ENCODE results near the gene VWCE.
A peak's percentile ranks its signal among the peaks of the same experiment; 100 is the strongest.

VWCE gene

DNA sequence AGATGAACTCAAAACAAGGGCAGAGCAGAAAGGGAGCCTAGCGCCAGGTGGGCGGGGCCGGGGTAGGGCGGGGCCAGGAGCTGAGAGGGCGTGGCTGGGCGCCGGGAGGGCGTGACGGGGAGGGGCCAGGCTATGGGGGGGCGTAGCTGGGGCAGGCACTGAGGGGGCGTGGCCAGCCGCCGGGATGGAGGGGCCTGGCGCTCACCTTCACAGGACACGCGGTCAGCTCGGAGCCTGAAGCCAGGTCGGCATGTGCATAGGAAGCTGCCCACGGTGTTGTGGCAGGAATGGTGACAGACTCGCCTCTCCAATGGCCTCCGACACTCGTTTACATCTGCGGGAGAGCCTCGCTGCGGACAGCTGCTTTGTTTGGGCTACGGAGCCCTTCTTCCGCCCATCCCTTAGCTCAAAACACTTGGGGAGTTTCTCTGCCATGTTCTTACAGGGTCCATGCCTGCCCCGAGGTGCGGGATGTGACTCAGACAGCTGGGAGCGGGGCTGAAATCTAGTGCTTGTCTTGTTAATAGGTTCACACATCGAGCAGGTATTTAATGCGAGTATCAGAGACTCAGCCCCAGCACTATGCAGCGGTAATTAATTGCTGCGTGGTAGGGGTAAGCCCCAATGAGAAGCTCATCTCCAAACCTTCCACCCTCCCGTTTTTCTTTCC is 13.4 kb downstream of the VWCE start:
- DNase-seq: no peak

DNA sequence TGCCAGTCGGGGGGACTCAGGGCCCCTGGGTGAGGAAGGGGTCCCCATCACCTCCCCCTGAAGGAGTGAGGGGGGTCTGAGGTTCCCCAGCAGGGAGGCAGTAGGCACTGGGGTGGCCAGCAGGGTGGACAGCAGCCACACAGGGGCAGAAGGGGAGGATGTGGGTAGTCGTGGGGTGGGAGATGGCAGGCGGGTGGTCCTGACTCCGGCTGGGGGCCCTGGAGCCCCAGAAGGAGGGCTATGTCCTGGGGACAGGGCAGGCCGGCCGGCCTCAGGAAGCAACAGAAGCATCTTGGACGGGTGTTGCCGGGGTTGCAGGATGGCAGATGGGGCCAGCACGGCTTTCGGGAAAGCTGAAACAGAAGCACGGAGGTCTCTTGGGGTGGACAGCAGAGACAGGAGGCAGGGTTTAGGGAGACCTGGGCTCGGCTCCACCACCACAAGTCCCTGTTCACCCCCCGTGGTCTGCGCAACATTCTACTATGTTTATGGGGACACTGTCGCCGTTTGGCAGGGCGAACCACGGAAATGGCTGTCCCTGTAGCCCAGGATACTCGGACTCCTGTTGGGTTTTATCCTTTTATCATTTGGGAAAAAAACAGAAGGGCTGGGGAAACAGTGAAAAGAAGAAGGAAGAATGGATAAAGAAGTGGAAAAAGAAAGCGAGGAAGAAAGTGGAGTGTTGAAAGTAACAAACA is 14.1 kb downstream of the VWCE start:
- DNase-seq: no peak

DNA sequence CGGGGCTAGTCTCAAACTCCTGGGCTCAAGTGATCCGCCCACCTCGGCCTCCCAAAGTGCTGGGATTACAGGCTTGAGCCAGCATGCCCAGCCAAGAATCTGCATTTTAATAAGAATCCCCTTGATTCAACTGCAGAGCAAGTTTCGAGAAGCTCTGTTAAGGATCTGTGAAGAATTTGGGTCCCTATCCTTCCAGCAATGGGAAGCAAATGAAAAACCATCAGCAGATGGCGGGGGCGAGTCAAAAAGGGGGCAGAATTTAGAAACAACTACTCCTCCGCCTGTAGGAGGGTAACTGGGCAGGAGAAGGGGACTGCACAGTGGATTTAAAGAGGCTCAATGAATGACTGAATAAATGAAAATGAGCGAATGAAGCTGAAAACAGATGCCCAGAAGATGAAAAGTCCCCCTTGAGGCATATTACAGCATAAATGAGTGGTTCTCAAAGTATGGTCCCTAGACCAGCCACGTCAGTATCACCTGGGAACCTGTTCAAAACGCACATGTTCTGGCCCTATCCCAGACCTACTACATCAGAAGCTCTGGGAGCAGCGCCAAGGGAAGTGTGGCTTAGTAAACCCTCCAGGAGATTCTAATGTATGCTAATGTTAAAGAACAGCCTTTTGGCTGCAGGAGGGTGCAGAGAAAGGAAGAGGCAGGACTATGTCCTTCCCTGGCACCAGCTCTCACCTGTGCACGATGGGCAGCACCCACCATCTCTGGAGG is 15.0 kb downstream of the VWCE start:
- DNase-seq: no peak

GRCh38 chr11:61278001-61278470 is 17.1 kb downstream of the VWCE start:
- DNase-seq: peak in 1 of 2 donors; percentile 42

DNA sequence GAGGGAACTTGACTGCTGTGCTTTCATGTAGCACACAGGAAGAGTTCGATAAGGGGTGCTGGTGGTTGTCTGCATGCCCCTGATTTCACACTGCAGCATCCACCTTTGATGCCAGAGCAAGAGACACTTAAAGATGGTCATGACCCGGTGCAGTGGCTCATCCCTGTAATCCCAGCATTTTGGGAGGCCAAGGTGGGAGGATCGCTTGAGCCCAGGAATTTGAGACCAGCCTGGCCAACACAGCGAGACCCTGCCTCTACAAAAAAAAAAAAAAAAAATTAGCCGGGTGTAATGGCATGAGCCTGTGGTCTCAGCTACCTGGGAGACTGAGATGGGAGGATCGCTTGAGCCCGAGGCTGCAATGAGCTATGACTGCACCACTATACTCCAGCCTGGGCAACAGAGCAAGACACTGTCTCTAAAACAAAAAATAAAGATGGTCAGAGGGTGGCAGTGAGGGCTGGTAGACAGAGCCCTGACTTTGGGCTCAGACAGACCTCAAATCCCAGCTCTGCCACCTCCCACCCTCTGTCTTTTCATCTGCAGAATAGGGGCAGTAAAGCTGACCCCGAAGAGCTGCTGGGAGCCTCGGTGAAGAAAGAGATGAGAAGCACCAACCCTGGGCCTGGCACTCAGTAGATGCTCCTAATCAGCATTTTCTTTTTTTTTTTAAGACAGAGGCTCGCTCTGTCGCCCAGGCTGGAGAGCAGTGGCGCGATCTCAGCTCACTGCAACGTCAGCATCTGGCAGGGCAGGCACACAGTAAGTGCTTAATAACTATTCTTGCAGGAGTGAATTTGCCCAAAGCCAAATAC is 17.7 kb downstream of the VWCE start:
- DNase-seq: no peak

GRCh38 chr11:61275191-61275590 is 19.9 kb downstream of the VWCE start:
- no peak for DNase-seq

DNA sequence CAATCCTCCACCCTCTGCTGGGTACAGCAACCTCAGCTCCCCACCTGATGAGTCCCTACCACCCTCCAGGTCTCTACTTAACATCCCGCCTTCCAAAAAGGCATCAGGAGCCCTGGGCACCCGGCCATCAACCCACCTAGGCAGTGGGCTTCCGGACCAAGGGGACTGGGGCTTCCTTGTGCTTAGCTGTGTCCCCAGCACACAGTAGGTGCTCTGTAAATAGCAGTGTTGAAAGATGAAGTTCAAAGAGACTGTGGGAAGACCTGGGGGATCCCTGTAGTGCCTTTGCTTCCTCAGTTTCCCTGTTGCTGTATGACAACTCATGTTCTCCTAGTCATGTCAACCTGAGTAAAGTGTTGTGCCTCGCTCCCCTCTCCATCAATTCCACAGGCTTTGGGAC is 21.0 kb downstream of the VWCE start:
- DNase-seq: no peak

GRCh38 chr11:61273178-61274078 is 21.7 kb downstream of the VWCE start:
- peak; percentile 25 to 38 for DNase-seq

DNA sequence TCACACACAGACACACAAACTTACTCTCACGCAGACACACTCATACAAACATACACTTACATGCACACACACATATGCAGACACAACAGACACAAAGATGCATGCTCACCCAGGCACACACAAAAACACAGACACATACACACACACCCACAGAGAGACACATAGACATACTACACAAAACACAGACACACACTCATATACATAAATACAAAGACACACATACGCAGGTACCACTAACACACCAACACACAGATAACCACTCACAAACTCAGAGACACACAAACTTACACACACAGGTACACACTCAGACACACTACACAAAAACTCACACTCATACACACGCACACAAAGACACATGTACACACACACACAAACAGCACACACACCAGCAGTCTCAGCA is 22.4 kb downstream of the VWCE start:
- no peak for DNase-seq

GRCh38 chr11:61270354-61271076 is 24.6 kb downstream of the VWCE start:
- no peak for DNase-seq

- no peak for DNase-seq
Observed at GRCh38 chr11:61268588-61269250, 26.4 kb downstream of the VWCE start.

DNA sequence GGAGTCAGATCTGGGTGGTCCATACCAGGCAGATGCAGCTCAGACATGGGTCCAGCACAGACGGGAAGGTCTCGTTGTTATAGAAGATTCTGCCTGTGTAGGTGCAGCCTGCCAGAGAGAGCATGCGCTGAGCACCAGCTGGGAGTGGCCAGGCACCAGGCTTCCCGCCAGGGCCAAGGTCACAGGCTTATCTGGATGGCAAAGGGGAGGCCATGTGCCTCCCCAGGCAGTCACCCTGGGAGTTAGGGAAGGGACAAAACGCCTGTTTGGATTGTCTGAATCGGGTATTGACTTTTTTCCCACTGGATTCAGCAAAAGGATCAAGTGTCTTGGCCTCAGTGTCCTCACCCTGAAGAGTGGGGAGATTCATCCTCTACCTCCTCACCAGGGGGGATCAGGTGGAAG is 27.7 kb downstream of the VWCE start:
- DNase-seq: no peak

- no peak for DNase-seq
Observed at GRCh38 chr11:61266602-61267001, 28.5 kb downstream of the VWCE start.

DNA sequence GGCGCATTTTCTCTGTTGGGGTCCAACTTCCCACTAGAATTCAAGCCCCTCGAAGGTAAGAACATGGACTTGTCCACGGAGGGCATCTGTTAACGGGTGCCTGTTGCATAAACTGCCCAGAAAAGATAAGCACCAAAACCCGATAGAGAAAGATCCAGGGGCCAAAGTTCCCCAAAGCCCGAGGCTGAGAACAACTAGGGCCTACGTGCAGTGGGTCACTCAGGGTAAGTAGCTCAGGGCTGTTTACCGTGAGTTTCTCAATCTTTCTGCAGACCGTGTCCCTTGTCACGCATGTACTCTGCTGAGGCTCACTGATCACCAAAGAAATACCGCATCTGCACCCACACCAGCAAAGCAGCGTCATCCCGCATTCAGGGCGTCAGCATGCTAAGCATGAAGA is 29.8 kb downstream of the VWCE start:
- DNase-seq: no peak

DNA sequence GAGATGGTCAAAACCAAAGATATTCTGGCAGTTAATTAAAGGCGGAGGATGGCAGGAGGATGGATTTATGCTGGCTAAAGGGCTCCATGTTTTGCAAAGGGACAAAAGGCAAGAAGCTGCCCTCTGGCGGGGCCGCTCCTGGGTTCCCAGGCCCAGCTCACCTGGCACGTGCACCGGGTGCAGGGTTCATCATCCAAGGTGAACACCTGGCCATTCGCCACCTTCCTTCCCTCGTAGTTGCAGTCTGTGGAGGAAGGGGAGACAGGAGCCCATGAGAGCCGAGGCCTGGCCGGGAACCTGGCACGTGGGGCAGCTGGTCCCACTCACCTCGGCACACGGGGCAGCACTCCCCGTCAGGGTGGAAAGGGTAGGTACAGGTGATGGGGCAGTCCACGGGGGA is 30.3 kb downstream of the VWCE start:
- no peak for DNase-seq

DNA sequence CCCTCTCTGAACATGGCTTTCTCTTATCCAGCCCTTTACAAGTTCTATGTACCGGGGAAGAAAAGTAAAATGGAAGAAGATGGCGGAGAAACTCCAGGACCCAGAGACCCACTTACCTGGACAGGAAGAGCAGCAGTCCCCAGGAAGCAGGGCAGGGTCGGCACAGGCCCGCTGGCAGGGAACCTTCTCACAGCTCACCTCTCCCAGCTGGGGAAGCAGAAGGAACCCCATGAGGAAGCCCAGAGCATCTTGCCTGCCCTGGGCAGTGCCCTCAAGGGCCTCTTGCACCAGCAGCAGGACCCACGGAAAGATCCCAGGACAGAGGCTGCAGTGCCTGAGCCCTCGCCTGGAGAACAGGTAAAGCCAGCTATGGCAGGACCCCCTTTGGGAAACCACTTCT is 30.7 kb downstream of the VWCE start:
- DNase-seq: no peak

DNA sequence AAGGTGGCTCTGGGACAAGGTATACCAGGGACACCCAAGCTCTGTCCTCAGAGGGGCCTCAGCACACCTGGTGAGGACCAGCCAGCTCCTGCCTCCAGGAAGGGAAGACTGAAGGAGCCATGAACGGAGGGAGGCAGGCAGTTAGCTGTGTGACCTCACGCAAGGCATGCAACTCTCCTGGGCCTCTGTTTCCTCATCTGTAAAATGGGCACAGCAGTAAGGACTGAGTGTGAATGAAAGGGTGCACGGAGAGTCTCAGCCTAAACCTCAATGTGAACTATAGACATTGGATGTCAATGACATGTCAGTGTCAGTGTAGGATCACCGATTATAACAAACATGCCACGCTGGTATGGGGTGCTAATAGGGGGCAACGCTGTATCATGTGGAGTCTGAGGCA is 35.8 kb downstream of the VWCE start:
- DNase-seq: no peak

- DNase-seq: no peak
Observed at GRCh38 chr11:61258546-61258945, 36.6 kb downstream of the VWCE start.

DNA sequence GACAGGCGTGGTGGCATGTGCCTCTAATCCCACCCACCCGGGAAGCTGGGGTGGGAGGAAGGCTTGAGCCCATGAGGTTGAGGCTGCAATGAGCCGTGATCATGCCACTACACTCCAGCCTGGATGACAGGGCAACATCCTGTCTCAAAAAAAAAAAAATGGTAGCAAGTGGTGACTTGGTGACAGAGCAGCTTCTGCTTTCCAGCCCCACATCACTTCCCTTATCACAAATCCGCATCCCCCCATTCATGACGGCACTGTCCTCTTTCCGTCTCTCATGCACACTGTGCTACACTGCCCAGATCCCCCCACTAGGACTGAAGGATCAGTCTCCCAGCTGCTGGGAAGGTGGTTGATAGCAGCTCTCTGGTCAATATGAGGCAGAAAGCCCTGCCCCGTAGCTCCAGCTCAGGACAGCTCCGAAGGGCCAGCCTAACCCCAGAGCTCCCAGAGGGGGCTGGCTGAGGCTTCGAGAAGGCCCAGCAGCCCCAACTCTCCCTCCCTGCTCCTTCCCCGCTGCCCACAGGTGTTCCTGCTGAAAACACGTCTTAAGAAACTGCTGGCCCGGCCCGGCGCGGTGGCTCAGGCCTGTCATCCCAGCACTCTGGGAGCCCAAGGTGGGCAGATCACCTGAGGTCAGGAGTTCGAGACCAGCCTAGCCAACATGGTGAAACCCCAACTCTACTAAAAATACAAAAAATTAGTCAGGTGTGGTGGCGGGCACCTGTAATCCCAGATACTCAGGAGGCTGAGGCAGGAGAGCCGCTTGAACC is 38.2 kb downstream of the VWCE start:
- DNase-seq: no peak
